CD14-positive monocyte (primary cell): Measurements from ENCODE around the gene MMP28. TPM values are rescaled to one million over a fixed set of nuclear protein-coding genes. Genes with fewer than 3 reads are reported as not detected.

ENCODE experiments used
- DNase-seq, 3 donors: peaks; one replicate each; pipeline ENCODE4 v3.0.0-alpha.2; 2011 to 2022
- H2AFZ ChIP-seq: 2 replicates; pipeline ENCODE4 v1.6.0; 2012; ENCODE audit warnings: mild to moderate bottlenecking, low read depth, low read length, inconsistent platforms; ENCODE audit not compliant: insufficient read depth, poor library complexity, severe bottlenecking
- H3K27ac ChIP-seq, 2 donors: 1 replicate in 1 of 2; 2 replicates in 1 of 2; pipeline ENCODE4 v1.5.1; 2012 to 2013; ENCODE audit warnings: low read length in 2 of 2, control low read depth in 1 of 2, inconsistent platforms in 1 of 2, low read depth in 1 of 2, mild to moderate bottlenecking in 1 of 2
- H3K27me3 ChIP-seq, 2 donors: one replicate each; pipeline versions ENCODE4 v1.6.0 to v1.6.1; 2011 to 2013; ENCODE audit warnings: low read length in 2 of 2; ENCODE audit not compliant: control insufficient read depth in 2 of 2, insufficient read depth in 2 of 2
- H3K36me3 ChIP-seq, 2 donors: replicated peaks in 1 of 2; 1 replicate in 1 of 2; 2 replicates in 1 of 2; pipeline versions ENCODE4 v1.5.1 to v1.6.1; 2012 to 2013; ENCODE audit warnings: low read length in 2 of 2, control low read depth in 1 of 2, inconsistent platforms in 1 of 2, mild to moderate bottlenecking in 1 of 2; ENCODE audit not compliant: insufficient read depth in 2 of 2, control insufficient read depth in 1 of 2
- H3K4me1 ChIP-seq, 2 donors: 1 replicate in 1 of 2; 2 replicates in 1 of 2; pipeline versions ENCODE4 v1.5.1 to v1.6.1; 2012 to 2013; ENCODE audit warnings: low read length in 2 of 2, control low read depth in 1 of 2, inconsistent platforms in 1 of 2, mild to moderate bottlenecking in 1 of 2, moderate library complexity in 1 of 2; ENCODE audit not compliant: insufficient read depth in 2 of 2, control insufficient read depth in 1 of 2
- H3K4me2 ChIP-seq: replicated peaks from 2 replicates; pipeline ENCODE3; 2012; ENCODE audit warnings: low read length, moderate library complexity, mild to moderate bottlenecking; ENCODE audit not compliant: poor library complexity, severe bottlenecking; ENCODE audit errors: extremely low read depth
- H3K4me3 ChIP-seq, 3 experiments: fragments of 200-600 bp in 1 of 3; sonication (generic) in 1 of 3; replicated peaks in 1 of 3; 1 replicate in 2 of 3; 2 replicates in 1 of 3; pipeline ENCODE4 v1.5.1; 2011 to 2013; ENCODE audit warnings: low read length in 3 of 3, mild to moderate bottlenecking in 3 of 3, control low read depth in 2 of 3, low read depth in 2 of 3, inconsistent platforms in 1 of 3, moderate library complexity in 1 of 3
- H3K79me2 ChIP-seq: 2 replicates; pipeline ENCODE4 v1.6.0; 2012; ENCODE audit warnings: mild to moderate bottlenecking, control low read depth, inconsistent platforms, low read length, moderate library complexity; ENCODE audit not compliant: insufficient read depth
- H3K9ac ChIP-seq: 2 replicates; pipeline ENCODE4 v1.6.0; 2017; ENCODE audit warnings: low read length, mild to moderate bottlenecking; ENCODE audit not compliant: insufficient read depth, poor library complexity, severe bottlenecking
- H3K9me3 ChIP-seq, 2 donors: replicated peaks in 1 of 2; 1 replicate in 1 of 2; 2 replicates in 1 of 2; pipeline versions ENCODE4 v1.5.1 to v1.6.1; 2012 to 2013; ENCODE audit warnings: low read length in 2 of 2, control low read depth in 1 of 2; ENCODE audit not compliant: control insufficient read depth in 1 of 2, insufficient read depth in 1 of 2
- H4K20me1 ChIP-seq: 2 replicates; pipeline ENCODE4 v1.6.0; 2012; ENCODE audit warnings: mild to moderate bottlenecking, low read length, control low read depth, moderate library complexity; ENCODE audit not compliant: insufficient read depth
- H3K27ac Mint-ChIP-seq, 7 donors: one replicate each; pipeline ENCODE4 v1.8.0; 2020; ENCODE audit warnings: mild to moderate bottlenecking in 7 of 7, mixed read lengths in 7 of 7, moderate library complexity in 6 of 7, inconsistent platforms in 2 of 7
- H3K27me3 Mint-ChIP-seq, 3 donors: one replicate each; pipeline ENCODE4 v1.8.0; 2021 to 2022; ENCODE audit warnings: low read depth in 3 of 3, mild to moderate bottlenecking in 3 of 3, mixed read lengths in 3 of 3, moderate library complexity in 3 of 3, inconsistent platforms in 1 of 3
- H3K36me3 Mint-ChIP-seq, 2 donors: one replicate each; pipeline ENCODE4 v1.8.0; 2020; ENCODE audit warnings: mixed read lengths in 2 of 2, inconsistent platforms in 1 of 2, mild to moderate bottlenecking in 1 of 2
- H3K4me1 Mint-ChIP-seq: one replicate; pipeline ENCODE4 v1.8.0; 2020; ENCODE audit warnings: mild to moderate bottlenecking, mixed read lengths
- H3K4me3 Mint-ChIP-seq, 2 donors: one replicate each; pipeline ENCODE4 v1.8.0; 2020; ENCODE audit warnings: mild to moderate bottlenecking in 2 of 2, mixed read lengths in 2 of 2, moderate library complexity in 1 of 2
- H3K9me3 Mint-ChIP-seq, 7 donors: one replicate each; pipeline ENCODE4 v1.8.0; 2020 to 2022; ENCODE audit warnings: mixed read lengths in 7 of 7, mild to moderate bottlenecking in 6 of 7, moderate library complexity in 6 of 7, inconsistent platforms in 2 of 7
- CTCF ChIP-seq: fragments of 200-600 bp; IDR thresholded peaks from one replicate; pipeline ENCODE4 v1.8.0; 2022; ENCODE audit warnings: antibody characterized with exemption, mild to moderate bottlenecking
- WGBS: methylation state at CpG from one replicate; pipeline ENCODE4 v1.1.5; 2013; ENCODE audit warnings: missing lambda C conversion rate; ENCODE audit not compliant: insufficient coverage; 5-methylcytosine and 5-hydroxymethylcytosine counted together
- intact Hi-C, 2 donors: fragments of 100-400 bp; cut with micrococcal nuclease; formaldehyde crosslinking; loops; one replicate each; pipeline versions ENCODE4 v1.15.0 to v1.15.1; 2023
- polyA plus RNA-seq, 3 donors: library from polyadenylated mRNA; depleted of rRNA in 1 of 3; unstranded in 2 of 3; stranded (reverse) in 1 of 3; fragments of 300-500 nt in 2 of 3; fragments of >200 nt in 1 of 3; fragmentation: Illumina TruSeq in 2 of 3; gene quantifications; 1 replicate in 2 of 3; 2 replicates in 1 of 3; pipeline ENCODE4 v1.2.3, GENCODE V29; 2012 to 2021

The MMP28 gene
- polyA plus RNA-seq, 3 donors, result not detected

GRCh38 chr17:35766489-35766877 lies 29.0 kb downstream of the MMP28 start:
- no peak for DNase-seq
- H3K4me3 Mint-ChIP-seq, result no peak overlapping the region
- WGBS, result 95% methylated on average over 19 of the region's 24 CpGs
- no peaks in the 10 kb centered on the region for H3K36me3 Mint-ChIP-seq
- Histone ChIP-seq H3K36me3 (no peaks in the 10 kb centered on the region), H3K27ac (no peak overlapping the region), H3K4me1 (peaks cover 9 to 13% of the 10 kb centered on the region in 2 donors), H3K4me3 (no peak overlapping the region), H3K9ac (no peak overlapping the region), H4K20me1 (no peaks in the 10 kb centered on the region), H2AFZ (no peak overlapping the region), H3K27me3 (peaks cover 3 to 17% of the 10 kb centered on the region in 2 donors), H3K4me2 (no peak overlapping the region), H3K9me3 (no peaks in the 10 kb centered on the region), H3K79me2 (no peaks in the 10 kb centered on the region)
- peaks cover 19 to 31% (median 27%) of the 10 kb centered on the region in 3 donors for H3K27me3 Mint-ChIP-seq
- H3K27ac Mint-ChIP-seq, result no peak overlapping the region
- H3K9me3 Mint-ChIP-seq, result peaks cover 0 to 6% (median 2%) of the 10 kb centered on the region in 7 donors
- peaks cover 9% of the 10 kb centered on the region for H3K4me1 Mint-ChIP-seq
- TF ChIP-seq CTCF, result no peak
- intact Hi-C loops, result no loop called here

- Histone ChIP-seq H3K36me3 (no peaks in the 10 kb centered on the region), H4K20me1 (no peaks in the 10 kb centered on the region), H2AFZ (no peak overlapping the region), H3K4me2 (no peak overlapping the region), H3K79me2 (no peaks in the 10 kb centered on the region), H3K27me3 (peaks cover 3 to 17% of the 10 kb centered on the region in 2 donors), H3K9me3 (no peaks in the 10 kb centered on the region), H3K4me1 (peaks cover 9 to 13% of the 10 kb centered on the region in 2 donors), H3K4me3 (no peak overlapping the region), H3K9ac (no peak overlapping the region), H3K27ac (no peak overlapping the region)
- no peak for TF ChIP-seq CTCF
- intact Hi-C loops, result loop anchor here (2.0 kb wide), 2 partner anchors 39 to 43 kb away; partner anchors contain the start of gene TAF15 (in 1 of the 2)
- H3K27ac Mint-ChIP-seq, result peak overlapping the region in 1 of 7 donors; percentile 41
- peaks cover 9% of the 10 kb centered on the region for H3K4me1 Mint-ChIP-seq
- peaks cover 21 to 31% (median 27%) of the 10 kb centered on the region in 3 donors for H3K27me3 Mint-ChIP-seq
- DNase-seq, result no peak
- H3K4me3 Mint-ChIP-seq, result peak overlapping the region in 1 of 2 donors; percentile 24
- peaks cover 0 to 6% (median 2%) of the 10 kb centered on the region in 7 donors for H3K9me3 Mint-ChIP-seq
- 98% methylated on average over 4 of the region's 8 CpGs for WGBS
- H3K36me3 Mint-ChIP-seq, result no peaks in the 10 kb centered on the region
These were observed 29.5 kb downstream of the MMP28 start for GRCh38 chr17:35765756-35766488.
